ENCODE data around the gene SIL1. TPM values are rescaled to one million over a fixed set of nuclear protein-coding genes. Genes with fewer than 3 reads are reported as not detected.
A peak's percentile ranks its signal among the peaks of the same experiment; 100 is the strongest.

SIL1 gene
- total and polyA plus RNA-seq, 2 experiments from 2014 or later = 78.8 to 89.8 TPM

GRCh38 chr5:138901716-138902115, 296.5 kb downstream of the SIL1 start:
- H3K9ac ChIP-seq = no peak overlapping the region
- H3K79me2 ChIP-seq (ENCODE audit: insufficient read depth) = peaks cover 65% of the 10 kb centered on the region
- H3K4me2 ChIP-seq (ENCODE audit: unreplicated experiment) = no peak overlapping the region
- H3K27me3 ChIP-seq (replicated peaks; ENCODE audit: insufficient read depth) = no peaks in the 10 kb centered on the region
- DNase-seq = no peak
- H3K36me3 ChIP-seq (ENCODE audit: low read depth) = peaks cover 19% of the 10 kb centered on the region
- no peaks in the 10 kb centered on the region for H3K9me2 ChIP-seq (ENCODE audit: insufficient read depth)
- H2AFZ ChIP-seq = no peak overlapping the region
- H4K20me1 ChIP-seq (ENCODE audit: insufficient read depth) = no peaks in the 10 kb centered on the region
- peaks cover 25% of the 10 kb centered on the region for H3F3A ChIP-seq (ENCODE audit: insufficient read depth)
- in situ Hi-C loops (cut with MboI) = no loop called here
- TF ChIP-seq EZH2phosphoT487 (IDR thresholded peaks at IDR 0.05; ENCODE audit: insufficient read depth, low read depth) = no peak
- no peak overlapping the region for H3K4me3 ChIP-seq
- H3K27ac ChIP-seq = no peak overlapping the region
- 98 to 100% methylated on average over 2 of the region's 2 CpGs for WGBS, 2 experiments (ENCODE audit: low coverage in 1 of 2, low lambda C conversion rate in 2 of 2, missing lambda C conversion rate in 2 of 2)
- H3K4me1 ChIP-seq (ENCODE audit: insufficient read depth) = peaks cover 18% of the 10 kb centered on the region; the same call in 1 of the 2 replicates
- H3K9me3 ChIP-seq (ENCODE audit: low read depth) = no peaks in the 10 kb centered on the region

GRCh38 chr5:138900281-138900965, 297.7 kb downstream of the SIL1 start:
- no peaks in the 10 kb centered on the region for H3K27me3 ChIP-seq (replicated peaks; ENCODE audit: insufficient read depth)
- H3K9ac ChIP-seq = no peak overlapping the region
- DNase-seq = peak; percentile 45
- no peaks in the 10 kb centered on the region for H4K20me1 ChIP-seq (ENCODE audit: insufficient read depth)
- H3K79me2 ChIP-seq (ENCODE audit: insufficient read depth) = peaks cover 76% of the 10 kb centered on the region
- peaks cover 12% of the 10 kb centered on the region for H3F3A ChIP-seq (ENCODE audit: insufficient read depth)
- no peak for TF ChIP-seq EZH2 (IDR thresholded peaks at IDR 0.05; ENCODE audit: insufficient read depth, poor library complexity, severe bottlenecking)
- no peak for TF ChIP-seq EZH2phosphoT487 (IDR thresholded peaks at IDR 0.05; ENCODE audit: insufficient read depth, low read depth)
- in situ Hi-C loops (cut with MboI) = no loop called here
- H2AFZ ChIP-seq = no peak overlapping the region
- H3K36me3 ChIP-seq (ENCODE audit: low read depth) = peaks cover 20% of the 10 kb centered on the region
- no peak overlapping the region for H3K4me3 ChIP-seq
- no peaks in the 10 kb centered on the region for H3K9me3 ChIP-seq (ENCODE audit: low read depth)
- no peak overlapping the region for H3K4me2 ChIP-seq (ENCODE audit: unreplicated experiment)
- H3K27ac ChIP-seq = no peak overlapping the region
- no peaks in the 10 kb centered on the region for H3K9me2 ChIP-seq (ENCODE audit: insufficient read depth)
- peaks cover 12% of the 10 kb centered on the region; the same call in 1 of the 2 replicates for H3K4me1 ChIP-seq (ENCODE audit: insufficient read depth)
- 86 to 88% methylated on average over 6 of the region's 6 CpGs for WGBS, 2 experiments (ENCODE audit: low coverage in 1 of 2, low lambda C conversion rate in 2 of 2, missing lambda C conversion rate in 2 of 2)

- peaks cover 8% of the 10 kb centered on the region; the same call in 1 of the 2 replicates for H3F3A ChIP-seq (ENCODE audit: insufficient read depth)
- H3K36me3 ChIP-seq (ENCODE audit: low read depth) = peaks cover 17% of the 10 kb centered on the region
- no peaks in the 10 kb centered on the region for H4K20me1 ChIP-seq (ENCODE audit: insufficient read depth)
- peaks cover 81% of the 10 kb centered on the region for H3K79me2 ChIP-seq (ENCODE audit: insufficient read depth)
- TF ChIP-seq EZH2phosphoT487 (IDR thresholded peaks at IDR 0.05; ENCODE audit: insufficient read depth, low read depth) = no peak
- TF ChIP-seq EZH2 (IDR thresholded peaks at IDR 0.05; ENCODE audit: insufficient read depth, poor library complexity, severe bottlenecking) = no peak
- 97 to 99% methylated on average over 2 of the region's 2 CpGs for WGBS, 2 experiments (ENCODE audit: low coverage in 1 of 2, low lambda C conversion rate in 2 of 2, missing lambda C conversion rate in 2 of 2)
- H3K9ac ChIP-seq = no peak overlapping the region
- no peaks in the 10 kb centered on the region for H3K27me3 ChIP-seq (replicated peaks; ENCODE audit: insufficient read depth)
- no peak overlapping the region for H3K27ac ChIP-seq
- no peak overlapping the region for H3K4me2 ChIP-seq (ENCODE audit: unreplicated experiment)
- H3K4me1 ChIP-seq (ENCODE audit: insufficient read depth) = peaks cover 7% of the 10 kb centered on the region; the same call in 1 of the 2 replicates
- H2AFZ ChIP-seq = no peak overlapping the region
- H3K9me2 ChIP-seq (ENCODE audit: insufficient read depth) = no peaks in the 10 kb centered on the region
- no peaks in the 10 kb centered on the region for H3K9me3 ChIP-seq (ENCODE audit: low read depth)
- no peak for DNase-seq
- in situ Hi-C loops (cut with MboI) = no loop called here
- no peak overlapping the region for H3K4me3 ChIP-seq
Observed at GRCh38 chr5:138898742-138899141, 299.4 kb downstream of the SIL1 start.

GRCh38 chr5:138898299-138898698, 299.9 kb downstream of the SIL1 start:
- no peaks in the 10 kb centered on the region for H3K9me3 ChIP-seq (ENCODE audit: low read depth)
- no peak for DNase-seq
- TF ChIP-seq EZH2 (IDR thresholded peaks at IDR 0.05; ENCODE audit: insufficient read depth, poor library complexity, severe bottlenecking) (no peak), EZH2phosphoT487 (IDR thresholded peaks at IDR 0.05; ENCODE audit: insufficient read depth, low read depth) (no peak)
- no peak overlapping the region for H3K9ac ChIP-seq
- H2AFZ ChIP-seq = no peak overlapping the region
- no peaks in the 10 kb centered on the region for H4K20me1 ChIP-seq (ENCODE audit: insufficient read depth)
- H3K4me1 ChIP-seq (ENCODE audit: insufficient read depth) = peaks cover 7% of the 10 kb centered on the region; the same call in 1 of the 2 replicates
- no peaks in the 10 kb centered on the region for H3K27me3 ChIP-seq (replicated peaks; ENCODE audit: insufficient read depth)
- H3K79me2 ChIP-seq (ENCODE audit: insufficient read depth) = peaks cover 81% of the 10 kb centered on the region
- H3K4me2 ChIP-seq (ENCODE audit: unreplicated experiment) = no peak overlapping the region
- WGBS, 2 experiments (ENCODE audit: low coverage in 1 of 2, low lambda C conversion rate in 2 of 2, missing lambda C conversion rate in 2 of 2) = 95 to 100% methylated on average over 1 of the region's 1 CpG
- H3K4me3 ChIP-seq = no peak overlapping the region
- H3K9me2 ChIP-seq (ENCODE audit: insufficient read depth) = no peaks in the 10 kb centered on the region
- H3K27ac ChIP-seq = no peak overlapping the region
- peaks cover 8% of the 10 kb centered on the region; the same call in 1 of the 2 replicates for H3F3A ChIP-seq (ENCODE audit: insufficient read depth)
- peaks cover 13% of the 10 kb centered on the region; the same call in 1 of the 2 replicates for H3K36me3 ChIP-seq (ENCODE audit: low read depth)
- in situ Hi-C loops (cut with MboI) = no loop called here

Small RNA genes lying within 50 kb of the gene (small RNA-seq; reads per million reads assigned to genes)
- not detected for gene RNU6-572P (ENCODE audit: low read depth, low replicate concordance)

Other genes with a start within 250 kb of the SIL1 start
- gene MATR3, start 95.4 kb upstream of the SIL1 start, total RNA-seq (2014; rRNA removed; shearing (Covaris generic)) = 198 and 217 TPM in 2 replicates
- 209 and 215 TPM in 2 replicates for gene MATR3, start 95.4 kb upstream of the SIL1 start, polyA plus RNA-seq (2016; fragmentation: Nextera tagmentation; extraction: Ambion mirVana)
- gene PAIP2, start 143.5 kb upstream of the SIL1 start, total RNA-seq (2014; rRNA removed; shearing (Covaris generic)) = 34.8 and 62.8 TPM in 2 replicates
- gene PAIP2, start 143.5 kb upstream of the SIL1 start, polyA plus RNA-seq (2016; fragmentation: Nextera tagmentation; extraction: Ambion mirVana) = 112 and 115 TPM in 2 replicates
- not detected in 2 replicates for gene SLC23A1, start 184.9 kb upstream of the SIL1 start, total RNA-seq (2014; rRNA removed; shearing (Covaris generic))
- gene SLC23A1, start 184.9 kb upstream of the SIL1 start, polyA plus RNA-seq (2016; fragmentation: Nextera tagmentation; extraction: Ambion mirVana) = 0.08 TPM in 1 of 2 replicates, not detected in the other
- not detected in 2 replicates for gene MZB1, start 191.5 kb upstream of the SIL1 start, total RNA-seq (2014; rRNA removed; shearing (Covaris generic))
- gene MZB1, start 191.5 kb upstream of the SIL1 start, polyA plus RNA-seq (2016; fragmentation: Nextera tagmentation; extraction: Ambion mirVana) = 0.32 TPM in 1 of 2 replicates, not detected in the other
- gene PROB1, start 196.7 kb upstream of the SIL1 start, total RNA-seq (2014; rRNA removed; shearing (Covaris generic)) = 1.6 and 2.3 TPM in 2 replicates
- 0.55 and 0.63 TPM in 2 replicates for gene PROB1, start 196.7 kb upstream of the SIL1 start, polyA plus RNA-seq (2016; fragmentation: Nextera tagmentation; extraction: Ambion mirVana)
- 0.43 and 1.1 TPM in 2 replicates for gene SPATA24, start 205.7 kb upstream of the SIL1 start, total RNA-seq (2014; rRNA removed; shearing (Covaris generic))
- gene SPATA24, start 205.7 kb upstream of the SIL1 start, polyA plus RNA-seq (2016; fragmentation: Nextera tagmentation; extraction: Ambion mirVana) = 2.1 and 4.3 TPM in 2 replicates
- gene DNAJC18, start 241.2 kb upstream of the SIL1 start, total RNA-seq (2014; rRNA removed; shearing (Covaris generic)) = 9.5 and 10.9 TPM in 2 replicates
- gene DNAJC18, start 241.2 kb upstream of the SIL1 start, polyA plus RNA-seq (2016; fragmentation: Nextera tagmentation; extraction: Ambion mirVana) = 13.4 and 20.8 TPM in 2 replicates